ENCODE results near the gene DGCR2. TPM values are rescaled to one million over a fixed set of nuclear protein-coding genes. Genes with fewer than 3 reads are reported as not detected.
A peak's percentile ranks its signal among the peaks of the same experiment; 100 is the strongest.

DGCR2 gene
- total RNA-seq, 3 donors from 2014 or later, result 36.8 to 58.4 (median 42.9) TPM

DNA sequence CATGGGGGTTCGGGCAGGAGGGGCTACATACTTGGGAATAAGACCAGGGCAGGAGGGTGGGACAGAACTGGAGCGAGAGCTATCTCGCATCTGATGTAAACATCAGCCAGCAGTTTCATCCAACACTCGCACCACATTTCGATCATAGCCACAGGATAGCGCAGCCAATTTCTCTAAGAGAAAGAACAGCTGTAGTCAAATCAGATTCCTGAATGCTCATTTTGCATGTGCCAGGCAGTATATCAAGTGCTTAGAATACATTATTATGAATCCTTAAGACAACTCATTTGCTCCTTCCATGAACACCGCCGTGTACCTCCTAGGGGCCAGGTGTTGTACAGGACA, 14.5 kb downstream of the DGCR2 start:
- Histone ChIP-seq H3K4me1 (peaks cover 8 to 20% of the 10 kb centered on the region in 2 donors), H3K27me3 (no peaks in the 10 kb centered on the region), H3K4me3 (no peak overlapping the region), H3K36me3 (no peaks in the 10 kb centered on the region), H3K9me3 (no peaks in the 10 kb centered on the region), H3K27ac (no peak overlapping the region)
- intact Hi-C loops (cut with DNase I; ENCODE audit: low total_unique reads), result no loop called here
- TF ChIP-seq POLR2AphosphoS5 (IDR thresholded peaks at IDR 0.05), result no peak
- TF ChIP-seq, protein P1, sequence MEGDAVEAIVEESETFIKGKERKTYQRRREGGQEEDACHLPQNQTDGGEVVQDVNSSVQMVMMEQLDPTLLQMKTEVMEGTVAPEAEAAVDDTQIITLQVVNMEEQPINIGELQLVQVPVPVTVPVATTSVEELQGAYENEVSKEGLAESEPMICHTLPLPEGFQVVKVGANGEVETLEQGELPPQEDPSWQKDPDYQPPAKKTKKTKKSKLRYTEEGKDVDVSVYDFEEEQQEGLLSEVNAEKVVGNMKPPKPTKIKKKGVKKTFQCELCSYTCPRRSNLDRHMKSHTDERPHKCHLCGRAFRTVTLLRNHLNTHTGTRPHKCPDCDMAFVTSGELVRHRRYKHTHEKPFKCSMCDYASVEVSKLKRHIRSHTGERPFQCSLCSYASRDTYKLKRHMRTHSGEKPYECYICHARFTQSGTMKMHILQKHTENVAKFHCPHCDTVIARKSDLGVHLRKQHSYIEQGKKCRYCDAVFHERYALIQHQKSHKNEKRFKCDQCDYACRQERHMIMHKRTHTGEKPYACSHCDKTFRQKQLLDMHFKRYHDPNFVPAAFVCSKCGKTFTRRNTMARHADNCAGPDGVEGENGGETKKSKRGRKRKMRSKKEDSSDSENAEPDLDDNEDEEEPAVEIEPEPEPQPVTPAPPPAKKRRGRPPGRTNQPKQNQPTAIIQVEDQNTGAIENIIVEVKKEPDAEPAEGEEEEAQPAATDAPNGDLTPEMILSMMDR (IDR thresholded peaks at IDR 0.05), result no peak
- no peak for DNase-seq (ENCODE audit: low spot score in 2 of 2)

DNA sequence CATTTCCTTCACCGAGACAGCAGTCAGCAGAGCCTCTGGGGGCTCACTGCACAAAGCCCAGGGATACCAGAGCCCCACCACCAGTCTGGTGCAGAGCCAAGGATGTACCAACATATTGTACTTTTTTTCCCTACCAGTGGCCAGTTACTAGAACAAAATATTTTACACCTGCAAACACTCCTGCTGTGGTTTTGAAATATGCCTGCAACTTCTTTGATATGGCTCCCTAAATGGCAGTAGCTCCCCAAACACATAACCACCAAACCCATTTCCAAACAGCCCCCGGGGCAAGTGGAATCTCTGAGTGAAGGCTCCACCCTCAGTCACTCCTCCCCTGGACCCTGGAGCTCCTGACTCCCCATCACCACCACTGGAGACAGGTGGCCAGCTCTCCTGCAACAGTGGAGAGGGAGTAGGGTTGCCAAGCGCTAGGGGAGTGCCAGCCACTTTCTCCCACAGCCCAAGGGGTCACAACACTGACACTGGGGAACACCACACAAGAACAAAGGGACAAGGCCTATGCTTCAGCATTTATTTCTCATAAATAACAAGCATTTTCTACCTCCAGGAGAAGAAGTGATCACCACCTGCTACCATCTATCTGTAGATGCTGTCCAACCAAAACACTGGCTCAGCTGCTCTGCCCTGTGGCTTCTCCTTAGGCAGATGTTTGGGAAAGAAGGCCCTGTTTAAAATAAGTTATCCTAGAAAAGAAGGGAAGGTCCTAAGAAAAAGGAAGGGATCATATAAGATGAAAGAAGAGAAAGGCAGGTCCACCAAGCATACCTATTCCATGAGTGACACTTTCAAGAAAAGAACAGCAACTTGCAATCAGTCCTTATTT, 15.1 kb downstream of the DGCR2 start:
- intact Hi-C loops (cut with DNase I; ENCODE audit: low total_unique reads), result no loop called here
- H3K4me1 ChIP-seq, result peaks cover 8 to 20% of the 10 kb centered on the region in 2 donors
- H3K27ac ChIP-seq, result no peak overlapping the region

DNA sequence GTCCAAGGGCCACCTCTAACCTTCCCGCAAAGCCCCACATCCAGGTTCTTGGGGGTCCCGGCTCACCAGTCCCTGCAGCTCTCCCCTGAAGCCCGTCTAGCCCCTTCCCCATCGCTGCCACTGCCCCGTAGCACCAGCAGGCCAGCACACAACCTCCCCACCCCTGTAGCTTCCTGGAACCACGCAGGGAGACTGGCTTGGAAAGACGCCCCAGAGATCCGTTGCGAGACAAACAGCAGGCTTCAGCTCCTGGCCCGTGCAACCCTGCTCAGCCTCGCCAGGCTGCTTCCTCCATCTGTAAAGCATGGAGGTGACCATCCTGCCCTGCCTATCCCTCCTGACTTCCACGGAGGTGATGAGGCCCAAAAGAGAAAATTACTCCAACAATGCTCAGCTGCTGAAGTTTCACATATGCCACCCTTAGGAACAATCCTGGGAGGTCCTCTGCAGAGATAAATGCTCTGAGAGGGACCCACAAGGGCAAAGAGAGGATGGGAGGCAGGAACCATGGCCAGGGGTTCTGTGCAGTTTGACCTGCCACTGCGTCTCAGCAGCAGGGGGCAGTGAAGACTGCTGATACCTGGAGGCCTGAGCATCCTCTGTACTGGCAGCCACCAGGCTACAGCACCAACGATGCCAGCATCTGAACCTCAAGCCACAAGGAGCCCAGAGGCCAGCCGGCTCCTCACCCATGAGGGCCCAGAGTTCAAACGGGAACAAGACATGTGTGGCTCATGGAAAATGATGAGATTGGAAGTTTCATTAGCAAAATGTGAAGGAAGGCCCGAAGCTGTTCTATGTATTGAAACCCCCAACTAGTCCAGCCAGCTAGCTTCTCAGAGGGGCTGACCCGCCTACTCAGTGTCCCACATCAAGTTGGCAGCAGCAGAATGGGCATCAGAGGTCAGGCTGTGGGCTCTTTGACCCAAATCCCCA, 16.1 kb downstream of the DGCR2 start:
- Histone ChIP-seq H3K4me3 (no peak overlapping the region), H3K27ac (peak overlapping the region in 1 of 2 donors; percentile 2), H3K27me3 (no peaks in the 10 kb centered on the region), H3K9me3 (no peaks in the 10 kb centered on the region), H3K4me1 (peaks cover 8 to 20% of the 10 kb centered on the region in 2 donors), H3K36me3 (no peaks in the 10 kb centered on the region)
- TF ChIP-seq POLR2A (IDR thresholded peaks at IDR 0.05) (no peak), POLR2AphosphoS5 (IDR thresholded peaks at IDR 0.05) (no peak)
- TF ChIP-seq, protein P1 (IDR thresholded peaks at IDR 0.05), result no peak
- intact Hi-C loops (cut with DNase I; ENCODE audit: low total_unique reads), result no loop called here
- DNase-seq (ENCODE audit: low spot score in 2 of 2), result no peak

More for the DNA sequence above, 15.1 kb downstream of the DGCR2 start:
- Histone ChIP-seq H3K27me3 (no peaks in the 10 kb centered on the region), H3K36me3 (no peaks in the 10 kb centered on the region), H3K9me3 (no peaks in the 10 kb centered on the region), H3K4me3 (no peak overlapping the region)
- TF ChIP-seq, protein P1 (IDR thresholded peaks at IDR 0.05), result no peak
- no peak for TF ChIP-seq POLR2A (IDR thresholded peaks at IDR 0.05)
- no peak for TF ChIP-seq POLR2AphosphoS5 (IDR thresholded peaks at IDR 0.05)
- no peak for DNase-seq (ENCODE audit: low spot score in 2 of 2)

DNA sequence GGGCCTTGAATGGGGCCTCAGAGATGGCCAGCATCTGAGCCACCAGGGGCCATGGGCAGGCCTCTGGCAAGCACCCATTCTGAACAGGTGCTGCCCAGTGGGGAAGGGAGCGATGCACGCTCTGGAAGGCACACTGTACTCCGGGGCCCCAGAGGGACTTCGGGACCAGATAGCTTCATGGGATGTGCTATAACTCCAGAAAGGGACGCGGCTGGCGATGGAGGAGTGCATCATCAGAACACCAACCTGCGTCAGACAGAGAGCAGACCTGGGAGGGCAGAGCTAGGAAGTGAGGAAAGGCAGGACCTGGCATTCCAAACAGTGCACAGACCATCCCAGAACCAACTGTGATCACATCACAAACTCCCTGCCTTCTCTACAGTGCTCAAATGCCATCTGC, 16.8 kb downstream of the DGCR2 start:
- Histone ChIP-seq H3K27me3 (no peaks in the 10 kb centered on the region), H3K36me3 (no peaks in the 10 kb centered on the region), H3K27ac (peak overlapping the region in 1 of 2 donors; percentile 2), H3K4me3 (no peak overlapping the region), H3K4me1 (peaks cover 8 to 18% of the 10 kb centered on the region in 2 donors), H3K9me3 (no peaks in the 10 kb centered on the region)
- intact Hi-C loops (cut with DNase I; ENCODE audit: low total_unique reads), result no loop called here
- no peak for DNase-seq (ENCODE audit: low spot score in 2 of 2)
- TF ChIP-seq, protein P1 (IDR thresholded peaks at IDR 0.05), result no peak
- TF ChIP-seq POLR2AphosphoS5 (IDR thresholded peaks at IDR 0.05), result no peak
- no peak for TF ChIP-seq POLR2A (IDR thresholded peaks at IDR 0.05)
